K562 (cell line): Measurements from ENCODE around the gene WDR70. TPM values are rescaled to one million over a fixed set of nuclear protein-coding genes. Genes with fewer than 3 reads are reported as not detected.

Experiments
- ATAC-seq: fragments of 200-7000 bp; cut with Tn5 transposase; 3 replicates; pipeline ENCODE4 v1.9.1; 2020; ENCODE audit warnings: moderate library complexity
- BruUV-seq: library from RNA; stranded (reverse); fragments of 400-500 nt; replicated peaks from 2 replicates; lab custom pipeline; 2021; lab: Mats Ljungman, UMichigan
- CTCF ChIA-PET: fragments of 300-600 bp; formaldehyde crosslinking; extraction: SDS; loops from one replicate; lab custom pipeline; 2021; ENCODE audit warnings: low intra/inter-chr PET ratio; lab: Yijun Ruan, JAX
- POLR2A ChIA-PET: fragments of 300-600, 350-650 bp; sonication (Branson Sonifier 250); formaldehyde crosslinking; extraction: SDS; loops from one replicate; lab custom pipeline; 2021; ENCODE audit warnings: antibody characterized with exemption, inconsistent platforms; lab: Yijun Ruan, JAX
- DNase-seq, 4 experiments: peaks; one replicate each; pipeline versions ENCODE4 v3.0.0 to v3.0.0-alpha.2; 2011 to 2018; ENCODE audit warnings: low spot score in 3 of 4, mixed read lengths in 3 of 4; ENCODE audit errors: extremely low read depth in 1 of 4
- FAIRE-seq: peaks from 2 replicates; lab custom pipeline; 2011; peaks lifted over from hg19 to GRCh38; lab: Jason Lieb, UNC
- H2AFZ ChIP-seq: 2 replicates; pipeline ENCODE4 v1.6.0; 2011; ENCODE audit warnings: low read depth, low read length, control low read depth, inconsistent platforms
- H3K27ac ChIP-seq: fragments of 200-600 bp; 3 replicates; pipeline ENCODE4 v1.8.0; 2011; ENCODE audit warnings: low read depth, mild to moderate bottlenecking, control low read depth, inconsistent platforms, low read length, moderate library complexity, mixed read lengths; ENCODE audit errors: extremely low read depth
- H3K27me3 ChIP-seq, 2 experiments: fragments of 300-600 bp in 1 of 2; 2 replicates in 1 of 2; 3 replicates in 1 of 2; pipeline versions ENCODE4 v1.6.0 to v1.8.0; 2011; ENCODE audit warnings: inconsistent platforms in 2 of 2, low read length in 2 of 2, mild to moderate bottlenecking in 1 of 2, mixed read lengths in 1 of 2, moderate library complexity in 1 of 2; ENCODE audit not compliant: control insufficient read depth in 2 of 2, insufficient read depth in 2 of 2
- H3K36me3 ChIP-seq: fragments of 300-600 bp; 3 replicates; pipeline ENCODE4 v1.8.0; 2011; ENCODE audit warnings: mild to moderate bottlenecking, low read length, inconsistent platforms; ENCODE audit not compliant: control insufficient read depth, insufficient read depth
- H3K4me1 ChIP-seq, 2 experiments: fragments of 200-600 bp in 1 of 2; replicated peaks in 1 of 2; 2 replicates in 1 of 2; 3 replicates in 1 of 2; pipeline versions ENCODE4 v1.5.1 to v1.8.0; 2011; ENCODE audit warnings: inconsistent platforms in 2 of 2, low read length in 2 of 2, mild to moderate bottlenecking in 1 of 2, mixed read lengths in 1 of 2, moderate library complexity in 1 of 2; ENCODE audit not compliant: control insufficient read depth in 2 of 2, insufficient read depth in 2 of 2
- H3K4me2 ChIP-seq: 2 replicates; pipeline ENCODE4 v1.6.1; 2011; ENCODE audit warnings: low read length, control low read depth, inconsistent platforms, mixed read lengths; ENCODE audit not compliant: insufficient read depth
- H3K4me3 ChIP-seq: fragments of 200-600 bp; sonication (generic), shearing (Covaris generic); 2 replicates; pipeline ENCODE4 v1.5.1; 2016; ENCODE audit warnings: control low read depth, inconsistent platforms
- H3K79me2 ChIP-seq: fragments of 200-600 bp; 3 replicates; pipeline ENCODE4 v1.8.0; 2011; ENCODE audit warnings: low read length, inconsistent platforms; ENCODE audit not compliant: control insufficient read depth, insufficient read depth
- H3K9ac ChIP-seq, 2 experiments: 2 replicates each; pipeline versions ENCODE4 v1.6.0 to v1.6.1; 2011; ENCODE audit warnings: low read depth in 2 of 2, low read length in 2 of 2, control low read depth in 1 of 2, inconsistent platforms in 1 of 2, mild to moderate bottlenecking in 1 of 2, mixed read lengths in 1 of 2; ENCODE audit not compliant: insufficient read depth in 1 of 2
- H3K9me1 ChIP-seq: one replicate; pipeline ENCODE4 v1.6.0; 2011; ENCODE audit warnings: inconsistent platforms, mild to moderate bottlenecking, low read length, moderate library complexity; ENCODE audit not compliant: control insufficient read depth, insufficient read depth
- H3K9me3 ChIP-seq: replicated peaks from 2 replicates; pipeline ENCODE4 v1.5.1; 2011; ENCODE audit warnings: low read depth, low read length, inconsistent platforms; ENCODE audit not compliant: control insufficient read depth, insufficient read depth
- H4K20me1 ChIP-seq: replicated peaks from 2 replicates; pipeline ENCODE4 v1.6.1; 2011; ENCODE audit warnings: low read length, inconsistent platforms, mixed read lengths; ENCODE audit not compliant: control insufficient read depth, insufficient read depth
- CEBPG ChIP-seq, 3 experiments: fragments of 200-800 bp in 1 of 3; sonication (Bioruptor generic) in 1 of 3; sonication (generic) in 1 of 3; formaldehyde crosslinking in 1 of 3; IDR thresholded peaks in 2 of 3; conservative IDR thresholded peaks in 1 of 3; 2 replicates each; pipeline versions ENCODE4 v1.6.1 to v1.8.0; 2016 to 2022; ENCODE audit warnings: missing compliant biosample characterization in 2 of 3, missing genetic modification characterization in 2 of 3, mild to moderate bottlenecking in 1 of 3, missing genetic modification reagents in 1 of 3
- DNMT1 ChIP-seq: fragments of 450-650 bp; IDR thresholded peaks from 2 replicates; pipeline ENCODE4 v1.6.1; 2016; ENCODE audit warnings: antibody characterized with exemption, mild to moderate bottlenecking
- DPF2 ChIP-seq: fragments of 450-650 bp; IDR thresholded peaks from 2 replicates; pipeline ENCODE4 v1.6.1; 2016
- EP400 ChIP-seq: fragments of 450-650 bp; IDR thresholded peaks from 2 replicates; pipeline ENCODE4 v1.6.1; 2017; ENCODE audit warnings: antibody characterized with exemption, mild to moderate bottlenecking, moderate library complexity
- HDAC1 ChIP-seq, 2 experiments: fragments of 450-650 bp; IDR thresholded peaks; 2 replicates each; pipeline ENCODE4 v1.6.1; 2016 to 2017; ENCODE audit warnings: inconsistent platforms in 1 of 2, mild to moderate bottlenecking in 1 of 2, moderate library complexity in 1 of 2
- HDAC3 ChIP-seq: fragments of 450-650 bp; IDR thresholded peaks from 2 replicates; pipeline ENCODE4 v1.6.1; 2018; ENCODE audit warnings: borderline replicate concordance, mild to moderate bottlenecking, moderate library complexity; ENCODE audit not compliant: partially characterized antibody
- KDM2B ChIP-seq: fragments of 250-450 bp; sonication (Bioruptor Pico); IDR thresholded peaks from 2 replicates; pipeline ENCODE4 v1.8.0; 2021; ENCODE audit warnings: mild to moderate bottlenecking, moderate library complexity
- KHSRP ChIP-seq: fragments of 450-650 bp; IDR thresholded peaks from 2 replicates; pipeline ENCODE4 v1.6.1; 2017
- NCOA1 ChIP-seq: fragments of 450-650 bp; IDR thresholded peaks from 2 replicates; pipeline ENCODE4 v1.6.1; 2016; ENCODE audit warnings: low read depth
- SMARCA4 ChIP-seq: fragments of 450-650 bp; IDR thresholded peaks from 2 replicates; pipeline ENCODE4 v1.6.1; 2016
- SNIP1 ChIP-seq: fragments of 450-650 bp; IDR thresholded peaks from 2 replicates; pipeline ENCODE4 v1.7.1; 2017; ENCODE audit warnings: low read depth, mild to moderate bottlenecking
- ZBTB1 ChIP-seq: sonication (generic); formaldehyde crosslinking; IDR thresholded peaks from 2 replicates; pipeline ENCODE4 v1.8.1; 2023; ENCODE audit warnings: missing genetic modification reagents, low read depth, mild to moderate bottlenecking, borderline replicate concordance
- ZNF444 ChIP-seq: fragments of 250-450 bp; sonication (Bioruptor Pico); IDR thresholded peaks from 2 replicates; pipeline ENCODE4 v1.4.0; 2020; ENCODE audit warnings: mild to moderate bottlenecking, moderate library complexity
- WGBS: fragments of 100-300 bp; shearing (Covaris generic); methylation state at CpG from one replicate; pipeline ENCODE4 v1.1.6; 2016; ENCODE audit warnings: low coverage, mixed read lengths; ENCODE audit not compliant: insufficient coverage; ENCODE audit errors: missing lambda C conversion rate; 5-methylcytosine and 5-hydroxymethylcytosine counted together
- in situ Hi-C: fragments of 300-500 bp; cut with MboI; formaldehyde crosslinking; loops from 4 replicates; pipeline ENCODE4 v1.15.0; 2018; ENCODE audit warnings: inconsistent platforms, mixed read lengths
- intact Hi-C: fragments of 100-400 bp; cut with micrococcal nuclease; formaldehyde crosslinking; loops from 2 replicates; pipeline ENCODE4 v1.14.2; 2022
- polyA plus RNA-seq, 8 experiments: library from polyadenylated mRNA; depleted of rRNA in 4 of 8; stranded (reverse) in 5 of 8; unstranded in 3 of 8; fragments of >200 nt; fragmentation: Nextera tagmentation in 2 of 8; fragmentation: Illumina TruSeq in 1 of 8; extraction: Ambion mirVana in 2 of 8; extraction: Trizol in 1 of 8; gene quantifications; 2 replicates each; pipeline versions ENCODE4 v1.2.1 to v1.2.3, GENCODE V29; 2011 to 2014; ENCODE audit warnings: inconsistent platforms in 1 of 8, missing spikeins in 1 of 8
- total RNA-seq, 7 experiments: library from RNA; depleted of rRNA in 6 of 7; stranded (reverse); fragments of >200 nt in 6 of 7; fragmentation: Illumina TruSeq in 2 of 7; extraction: Trizol in 2 of 7; gene quantifications; 2 replicates each; pipeline versions ENCODE4 v1.2.1 to v1.2.3, GENCODE V29; 2011 to 2021; ENCODE audit warnings: low replicate concordance in 1 of 7
- TF ChIP-seq, protein P1 (sequence below): fragments of 450-650 bp; IDR thresholded peaks from 2 replicates; pipeline ENCODE4 v1.6.1; 2017; ENCODE audit warnings: antibody characterized with exemption
- TF ChIP-seq, protein P2 (sequence below): fragments of 250-450 bp; sonication (Bioruptor Pico); IDR thresholded peaks from 2 replicates; pipeline ENCODE4 v1.4.0; 2020; ENCODE audit warnings: borderline replicate concordance
- TF ChIP-seq, protein P3 (sequence below): fragments of 250-450 bp; sonication (Bioruptor Pico); IDR thresholded peaks from 2 replicates; pipeline ENCODE4 v1.5.0; 2020; ENCODE audit warnings: mild to moderate bottlenecking, borderline replicate concordance
- TF ChIP-seq, protein P4 (sequence below): IDR thresholded peaks from 2 replicates; pipeline ENCODE4 v1.6.1; 2014; ENCODE audit warnings: antibody characterized with exemption

Gene WDR70
- total and polyA plus RNA-seq, 9 of the 15 experiments (the other 6 are each of a cell fraction or from before 2014, with no cell fraction given): 16.8 to 46.6 (median 38.8) TPM

DNA sequence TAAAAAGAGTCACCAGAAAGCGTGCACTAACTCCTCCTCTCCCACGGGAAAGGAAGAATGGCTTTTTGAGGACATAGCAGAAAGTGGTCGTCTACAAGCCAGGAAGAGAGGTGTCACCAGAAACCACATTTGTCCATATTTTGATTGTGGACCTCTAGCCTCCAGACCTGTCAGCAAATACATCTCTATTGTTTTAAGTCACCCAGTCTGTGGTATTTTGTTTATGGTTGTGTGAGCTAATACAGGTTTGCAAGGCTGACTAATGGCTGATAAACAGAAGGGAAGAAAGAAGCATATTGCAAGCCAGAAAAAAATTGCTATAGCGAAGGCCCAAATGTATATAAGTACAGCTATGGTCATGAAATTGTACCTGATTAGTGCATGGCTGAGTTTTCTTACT, 21.4 kb downstream of the WDR70 start:
- DNase-seq: no peak
- POLR2A ChIA-PET: interaction anchor here (0.6 to 1.7 kb wide), 4 partner anchors 12 to 506 kb away, joined by 3 to 5 read pairs (median 4); no protein-coding TSS in a partner anchor
- Histone ChIP-seq H3K36me3 (peaks cover 30% of the 10 kb centered on the region; the same call in 1 of the 3 replicates), H3K9me1 (no peaks in the 10 kb centered on the region)
- no peak for ATAC-seq
- TF ChIP-seq KHSRP: no peak
- no peak for TF ChIP-seq SMARCA4
- TF ChIP-seq HDAC1 (IDR thresholded peaks at IDR 0.05): no peak
- TF ChIP-seq ZNF444: no peak
- TF ChIP-seq HDAC3: no peak
- TF ChIP-seq, protein P1, sequence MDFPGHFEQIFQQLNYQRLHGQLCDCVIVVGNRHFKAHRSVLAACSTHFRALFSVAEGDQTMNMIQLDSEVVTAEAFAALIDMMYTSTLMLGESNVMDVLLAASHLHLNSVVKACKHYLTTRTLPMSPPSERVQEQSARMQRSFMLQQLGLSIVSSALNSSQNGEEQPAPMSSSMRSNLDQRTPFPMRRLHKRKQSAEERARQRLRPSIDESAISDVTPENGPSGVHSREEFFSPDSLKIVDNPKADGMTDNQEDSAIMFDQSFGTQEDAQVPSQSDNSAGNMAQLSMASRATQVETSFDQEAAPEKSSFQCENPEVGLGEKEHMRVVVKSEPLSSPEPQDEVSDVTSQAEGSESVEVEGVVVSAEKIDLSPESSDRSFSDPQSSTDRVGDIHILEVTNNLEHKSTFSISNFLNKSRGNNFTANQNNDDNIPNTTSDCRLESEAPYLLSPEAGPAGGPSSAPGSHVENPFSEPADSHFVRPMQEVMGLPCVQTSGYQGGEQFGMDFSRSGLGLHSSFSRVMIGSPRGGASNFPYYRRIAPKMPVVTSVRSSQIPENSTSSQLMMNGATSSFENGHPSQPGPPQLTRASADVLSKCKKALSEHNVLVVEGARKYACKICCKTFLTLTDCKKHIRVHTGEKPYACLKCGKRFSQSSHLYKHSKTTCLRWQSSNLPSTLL: no peak
- TF ChIP-seq NCOA1: no peak
- TF ChIP-seq ZBTB1 (CRISPR knock-in tag): no peak
- no peak for TF ChIP-seq SNIP1
- TF ChIP-seq, protein P2, sequence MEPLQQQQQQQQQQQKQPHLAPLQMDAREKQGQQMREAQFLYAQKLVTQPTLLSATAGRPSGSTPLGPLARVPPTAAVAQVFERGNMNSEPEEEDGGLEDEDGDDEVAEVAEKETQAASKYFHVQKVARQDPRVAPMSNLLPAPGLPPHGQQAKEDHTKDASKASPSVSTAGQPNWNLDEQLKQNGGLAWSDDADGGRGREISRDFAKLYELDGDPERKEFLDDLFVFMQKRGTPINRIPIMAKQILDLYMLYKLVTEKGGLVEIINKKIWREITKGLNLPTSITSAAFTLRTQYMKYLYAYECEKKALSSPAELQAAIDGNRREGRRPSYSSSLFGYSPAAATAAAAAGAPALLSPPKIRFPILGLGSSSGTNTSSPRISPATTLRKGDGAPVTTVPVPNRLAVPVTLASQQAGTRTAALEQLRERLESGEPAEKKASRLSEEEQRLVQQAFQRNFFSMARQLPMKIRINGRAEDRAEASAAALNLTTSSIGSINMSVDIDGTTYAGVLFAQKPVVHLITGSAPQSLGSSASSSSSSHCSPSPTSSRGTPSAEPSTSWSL: no peak
- TF ChIP-seq, protein P3, sequence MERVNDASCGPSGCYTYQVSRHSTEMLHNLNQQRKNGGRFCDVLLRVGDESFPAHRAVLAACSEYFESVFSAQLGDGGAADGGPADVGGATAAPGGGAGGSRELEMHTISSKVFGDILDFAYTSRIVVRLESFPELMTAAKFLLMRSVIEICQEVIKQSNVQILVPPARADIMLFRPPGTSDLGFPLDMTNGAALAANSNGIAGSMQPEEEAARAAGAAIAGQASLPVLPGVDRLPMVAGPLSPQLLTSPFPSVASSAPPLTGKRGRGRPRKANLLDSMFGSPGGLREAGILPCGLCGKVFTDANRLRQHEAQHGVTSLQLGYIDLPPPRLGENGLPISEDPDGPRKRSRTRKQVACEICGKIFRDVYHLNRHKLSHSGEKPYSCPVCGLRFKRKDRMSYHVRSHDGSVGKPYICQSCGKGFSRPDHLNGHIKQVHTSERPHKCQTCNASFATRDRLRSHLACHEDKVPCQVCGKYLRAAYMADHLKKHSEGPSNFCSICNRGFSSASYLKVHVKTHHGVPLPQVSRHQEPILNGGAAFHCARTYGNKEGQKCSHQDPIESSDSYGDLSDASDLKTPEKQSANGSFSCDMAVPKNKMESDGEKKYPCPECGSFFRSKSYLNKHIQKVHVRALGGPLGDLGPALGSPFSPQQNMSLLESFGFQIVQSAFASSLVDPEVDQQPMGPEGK (CRISPR knock-in tag): no peak
- no peak for TF ChIP-seq CEBPG (CRISPR knock-in tag; IDR thresholded peaks at IDR 0.05)
- TF ChIP-seq CEBPG (tag; conservative IDR thresholded peaks at IDR 0.05 in 1 of 2, IDR thresholded peaks at IDR 0.05 in 1 of 2): no peak
- TF ChIP-seq KDM2B: no peak
- TF ChIP-seq DNMT1: no peak
- TF ChIP-seq DPF2: no peak
- TF ChIP-seq, protein P4, sequence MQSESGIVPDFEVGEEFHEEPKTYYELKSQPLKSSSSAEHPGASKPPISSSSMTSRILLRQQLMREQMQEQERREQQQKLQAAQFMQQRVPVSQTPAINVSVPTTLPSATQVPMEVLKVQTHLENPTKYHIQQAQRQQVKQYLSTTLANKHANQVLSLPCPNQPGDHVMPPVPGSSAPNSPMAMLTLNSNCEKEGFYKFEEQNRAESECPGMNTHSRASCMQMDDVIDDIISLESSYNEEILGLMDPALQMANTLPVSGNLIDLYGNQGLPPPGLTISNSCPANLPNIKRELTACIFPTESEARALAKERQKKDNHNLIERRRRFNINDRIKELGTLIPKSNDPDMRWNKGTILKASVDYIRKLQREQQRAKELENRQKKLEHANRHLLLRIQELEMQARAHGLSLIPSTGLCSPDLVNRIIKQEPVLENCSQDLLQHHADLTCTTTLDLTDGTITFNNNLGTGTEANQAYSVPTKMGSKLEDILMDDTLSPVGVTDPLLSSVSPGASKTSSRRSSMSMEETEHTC: no peak
- TF ChIP-seq EP400: no peak
- TF ChIP-seq, all 486 proteins: peak for 0
- H4K20me1 ChIP-seq: no peaks in the 10 kb centered on the region
- no peaks in the 10 kb centered on the region for H3K9me3 ChIP-seq
- H3K4me3 ChIP-seq: no peak overlapping the region
- no peaks in the 10 kb centered on the region for H3K4me1 ChIP-seq
- in situ Hi-C loops (no loop called here), intact Hi-C loops (no loop called here)
- no peak for FAIRE-seq
- no peaks in the 10 kb centered on the region for H3K79me2 ChIP-seq
- CTCF ChIA-PET: no interaction called here
- no peak overlapping the region for H3K9ac ChIP-seq
- 83% methylated on average over 4 of the region's 4 CpGs for WGBS
- no peak overlapping the region for H3K4me2 ChIP-seq
- H3K27ac ChIP-seq: no peak overlapping the region
- H3K27me3 ChIP-seq: no peaks in the 10 kb centered on the region
- BruUV-seq: no TSS peak
- H2AFZ ChIP-seq: no peak overlapping the region
